Adrenal gland (tissue), 12 donors: ENCODE data around the gene EFCAB8. TPM values are rescaled to one million over a fixed set of nuclear protein-coding genes. Genes with fewer than 3 reads are reported as not detected.

Experiments
- DNase-seq, 7 donors: peaks; one replicate each; pipeline ENCODE4 v3.0.0-alpha.2; 2019 to 2020
- H3K27ac ChIP-seq, 5 donors: fragments of 200-600 bp; sonication (generic) in 4 of 5; 1 replicate in 3 of 5; 2 replicates in 2 of 5; pipeline versions ENCODE4 v1.5.1 to v1.8.0; 2016 to 2020; ENCODE audit warnings: mild to moderate bottlenecking in 1 of 5
- H3K27me3 ChIP-seq: fragments of 200-600 bp; 2 replicates; pipeline ENCODE4 v1.8.0; 2021
- H3K36me3 ChIP-seq, 2 donors: fragments of 200-600 bp; replicated peaks in 1 of 2; 1 replicate in 1 of 2; 2 replicates in 1 of 2; pipeline versions ENCODE4 v1.5.1 to v1.8.0; 2018 to 2022
- H3K4me1 ChIP-seq, 2 donors: fragments of 200-600 bp; replicated peaks in 1 of 2; 1 replicate in 1 of 2; 2 replicates in 1 of 2; pipeline versions ENCODE4 v1.5.1 to v1.8.0; 2018 to 2021
- H3K4me3 ChIP-seq, 4 donors: fragments of 200-600 bp; sonication (generic) in 3 of 4; one replicate each; pipeline ENCODE4 v1.5.1; 2016 to 2018
- H3K9me3 ChIP-seq, 3 donors: fragments of 200-600 bp; sonication (generic) in 1 of 3; replicated peaks in 1 of 3; 1 replicate in 2 of 3; 2 replicates in 1 of 3; pipeline versions ENCODE4 v1.5.1 to v1.8.0; 2016 to 2021
- POLR2A ChIP-seq, 2 donors: fragments of 450-650 bp; IDR thresholded peaks; one replicate each; pipeline ENCODE4 v1.6.1; 2017; ENCODE audit warnings: antibody characterized with exemption in 2 of 2, mild to moderate bottlenecking in 2 of 2, moderate library complexity in 1 of 2
- WGBS, 4 donors: extraction: QIAGEN DNeasy Blood & Tissue Kit in 2 of 4; methylation state at CpG; one replicate each; pipeline versions ENCODE4 v1.1.5 to v1.1.7; 2013 to 2017; 5-methylcytosine and 5-hydroxymethylcytosine counted together
- intact Hi-C, 2 donors: fragments of 100-400 bp; cut with DNase I; formaldehyde crosslinking; loops; one replicate each; pipeline versions ENCODE4 v1.14.1 to v1.15.0; 2022 to 2023
- polyA plus RNA-seq, 3 donors: library from polyadenylated mRNA; stranded (reverse); fragments of 200-250 nt in 2 of 3; fragments of 350-450 nt in 1 of 3; fragmentation: Illumina TruSeq in 1 of 3; extraction: RNeasy Lipid Tissue Mini Kit (QIAGEN cat#74804) in 1 of 3; gene quantifications; one replicate each; pipeline ENCODE4 v1.2.3, GENCODE V29; 2013 to 2014
- total RNA-seq, 9 donors: library from RNA; depleted of rRNA in 4 of 9; stranded (reverse); fragments of >200 nt in 4 of 9; fragments of 120-200 nt in 1 of 9; fragmentation: NEBNext Ultra II Directional in 1 of 9; extraction: Animal tissue kit (Norgen Biotek cat#: 25700) in 1 of 9; gene quantifications; one replicate each; pipeline versions ENCODE4 v1.1.0 to v1.2.4, GENCODE V29; 2013 to 2023
- TF ChIP-seq, protein P1 (sequence below), 6 experiments: fragments of 450-650 bp in 4 of 6; fragments of 200-600 bp in 2 of 6; sonication (generic) in 1 of 6; IDR thresholded peaks; 1 replicate in 5 of 6; 2 replicates in 1 of 6; pipeline versions ENCODE4 v1.5.1 to v1.8.0; 2016 to 2021; ENCODE audit warnings: antibody characterized with exemption in 6 of 6, mild to moderate bottlenecking in 2 of 6, moderate library complexity in 1 of 6
- donor health status: healthy with polysubstance abuse.
- donor health status: Bipolar disorder and iron deficiency.
- donor health status: DM: yes; HTN: yes; CAD: no.
- donor health status: DM: no; HTN: no; CAD: no.
- donor health status: DM: no; HTN: no; CAD: no.
- donor health status: DM: yes; HTN: yes; CAD: no.

EFCAB8 gene
- total and polyA plus RNA-seq, 12 donors: 0.03 to 0.40 (median 0.06) TPM; not detected in 8

DNA sequence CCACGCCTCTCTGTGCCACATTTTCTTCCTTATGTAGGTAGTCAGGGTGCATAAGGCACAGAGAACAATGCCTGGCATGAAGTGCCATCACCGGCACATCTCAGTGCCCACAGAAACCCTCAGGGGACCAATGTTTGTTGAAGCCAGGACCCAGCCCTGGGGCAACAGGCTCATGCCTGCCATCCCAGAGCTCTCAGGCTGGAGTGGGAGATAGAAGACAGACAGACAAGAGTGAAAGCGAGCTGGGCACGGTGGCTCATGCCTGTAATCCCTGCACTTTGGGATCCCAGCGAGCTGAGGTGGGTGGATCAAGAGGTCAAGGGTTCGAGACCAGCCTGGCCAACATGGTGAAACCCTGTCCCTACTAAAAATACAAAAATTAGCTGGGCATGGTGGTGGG lies 13.5 kb downstream of the EFCAB8 start:
- Histone ChIP-seq H3K27ac (no peak overlapping the region), H3K36me3 (no peaks in the 10 kb centered on the region), H3K27me3 (no peaks in the 10 kb centered on the region), H3K4me1 (no peaks in the 10 kb centered on the region), H3K4me3 (no peak overlapping the region), H3K9me3 (no peaks in the 10 kb centered on the region)
- intact Hi-C loops: no loop called here
- DNase-seq: no peak
- 72 to 85% (median 80%) methylated on average over 6 of the region's 6 CpGs for WGBS, 4 donors
- TF ChIP-seq POLR2A (IDR thresholded peaks at IDR 0.05): no peak
- TF ChIP-seq, protein P1, sequence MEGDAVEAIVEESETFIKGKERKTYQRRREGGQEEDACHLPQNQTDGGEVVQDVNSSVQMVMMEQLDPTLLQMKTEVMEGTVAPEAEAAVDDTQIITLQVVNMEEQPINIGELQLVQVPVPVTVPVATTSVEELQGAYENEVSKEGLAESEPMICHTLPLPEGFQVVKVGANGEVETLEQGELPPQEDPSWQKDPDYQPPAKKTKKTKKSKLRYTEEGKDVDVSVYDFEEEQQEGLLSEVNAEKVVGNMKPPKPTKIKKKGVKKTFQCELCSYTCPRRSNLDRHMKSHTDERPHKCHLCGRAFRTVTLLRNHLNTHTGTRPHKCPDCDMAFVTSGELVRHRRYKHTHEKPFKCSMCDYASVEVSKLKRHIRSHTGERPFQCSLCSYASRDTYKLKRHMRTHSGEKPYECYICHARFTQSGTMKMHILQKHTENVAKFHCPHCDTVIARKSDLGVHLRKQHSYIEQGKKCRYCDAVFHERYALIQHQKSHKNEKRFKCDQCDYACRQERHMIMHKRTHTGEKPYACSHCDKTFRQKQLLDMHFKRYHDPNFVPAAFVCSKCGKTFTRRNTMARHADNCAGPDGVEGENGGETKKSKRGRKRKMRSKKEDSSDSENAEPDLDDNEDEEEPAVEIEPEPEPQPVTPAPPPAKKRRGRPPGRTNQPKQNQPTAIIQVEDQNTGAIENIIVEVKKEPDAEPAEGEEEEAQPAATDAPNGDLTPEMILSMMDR (IDR thresholded peaks at IDR 0.05): no peak

DNA sequence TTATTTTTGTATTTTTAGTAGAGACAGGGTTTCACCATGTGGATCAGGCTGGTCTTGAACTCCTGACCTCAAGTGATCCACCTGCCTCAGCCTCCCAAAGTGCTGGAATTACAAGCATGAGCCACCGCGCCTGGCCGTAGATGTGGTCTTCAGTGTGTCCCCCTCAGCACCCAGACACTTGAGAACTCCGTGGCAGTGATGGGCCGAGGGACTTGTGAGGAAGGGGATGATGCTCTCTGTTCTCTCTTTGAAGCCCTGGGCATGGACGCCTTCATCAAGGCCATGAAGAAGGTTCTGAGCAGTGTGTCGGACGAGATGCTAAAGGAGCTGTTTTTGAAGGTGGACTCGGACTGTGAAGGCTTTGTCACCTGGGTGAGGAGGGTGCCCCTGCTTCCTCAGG lies 16.9 kb downstream of the EFCAB8 start:
- Histone ChIP-seq H3K4me1 (no peaks in the 10 kb centered on the region), H3K9me3 (no peaks in the 10 kb centered on the region), H3K4me3 (no peak overlapping the region), H3K27me3 (no peaks in the 10 kb centered on the region), H3K27ac (no peak overlapping the region), H3K36me3 (no peaks in the 10 kb centered on the region)
- intact Hi-C loops: no loop called here
- DNase-seq: no peak
- WGBS, 4 donors: 87 to 95% (median 90%) methylated on average over 6 to 9 of the region's 9 CpGs
- no peak for TF ChIP-seq POLR2A (IDR thresholded peaks at IDR 0.05)
- TF ChIP-seq, protein P1 (IDR thresholded peaks at IDR 0.05): no peak

DNA sequence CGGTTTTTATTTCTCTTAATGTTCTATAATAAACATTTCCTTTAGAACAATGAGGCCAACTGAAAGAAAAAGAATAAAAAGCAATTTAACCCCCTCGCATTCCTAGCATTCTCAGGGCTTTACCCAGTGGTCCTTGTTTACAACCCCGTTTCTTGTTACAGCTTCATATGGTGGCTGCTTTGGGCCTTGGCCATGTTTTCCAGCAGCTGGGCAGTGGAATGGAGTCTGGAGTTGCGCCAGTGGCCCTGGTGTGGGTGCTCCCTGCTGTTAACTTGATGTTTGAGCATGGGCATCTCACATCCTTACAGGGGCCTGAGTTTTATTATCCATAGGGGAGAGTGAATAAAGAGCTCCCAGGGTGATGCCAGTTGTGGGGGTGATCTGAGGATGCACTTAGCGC lies 18.8 kb downstream of the EFCAB8 start:
- Histone ChIP-seq H3K27me3 (no peaks in the 10 kb centered on the region), H3K27ac (no peak overlapping the region), H3K36me3 (no peaks in the 10 kb centered on the region), H3K4me1 (no peaks in the 10 kb centered on the region), H3K4me3 (no peak overlapping the region), H3K9me3 (no peaks in the 10 kb centered on the region)
- intact Hi-C loops: no loop called here
- TF ChIP-seq POLR2A (IDR thresholded peaks at IDR 0.05): no peak
- TF ChIP-seq, protein P1 (IDR thresholded peaks at IDR 0.05): no peak
- DNase-seq: no peak
- 81 to 93% (median 89%) methylated on average over 5 of the region's 5 CpGs for WGBS, 4 donors

DNA sequence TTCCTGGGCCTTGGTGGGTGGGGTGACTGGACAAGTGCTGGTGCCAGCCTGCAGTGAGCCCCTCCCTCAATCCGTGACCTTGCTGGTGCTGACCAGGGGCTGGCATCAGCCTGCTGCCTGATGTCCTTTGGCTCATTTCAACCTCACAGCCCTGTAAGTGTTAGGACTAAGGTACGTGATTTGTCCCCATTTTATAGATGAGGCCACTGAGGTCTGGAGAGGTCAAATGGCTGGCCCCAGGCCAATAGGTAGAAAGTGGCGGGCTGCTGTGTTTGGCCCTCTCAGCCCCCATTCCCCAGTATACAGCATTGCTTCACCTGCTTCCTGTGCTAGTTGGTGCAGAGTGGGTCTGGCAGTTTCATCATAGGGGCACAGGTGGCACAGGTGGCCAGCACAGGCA lies 20.1 kb downstream of the EFCAB8 start:
- no peak for TF ChIP-seq POLR2A (IDR thresholded peaks at IDR 0.05)
- TF ChIP-seq, protein P1 (IDR thresholded peaks at IDR 0.05): no peak
- H3K4me1 ChIP-seq: no peaks in the 10 kb centered on the region
- no peak overlapping the region for H3K27ac ChIP-seq
- no peak for DNase-seq
- H3K4me3 ChIP-seq: no peak overlapping the region
- H3K9me3 ChIP-seq: no peaks in the 10 kb centered on the region
- intact Hi-C loops: no loop called here
- H3K36me3 ChIP-seq: no peaks in the 10 kb centered on the region
- WGBS, 4 donors: 76 to 89% (median 86%) methylated on average over 1 to 3 of the region's 3 CpGs
- no peaks in the 10 kb centered on the region for H3K27me3 ChIP-seq
